Esophagus (tissue), 2 donors: ENCODE measurements around the gene POMT2. TPM values are rescaled to one million over a fixed set of nuclear protein-coding genes. Genes with fewer than 3 reads are reported as not detected.
A peak's percentile ranks its signal among the peaks of the same experiment; 100 is the strongest.

ENCODE experiments used
- H3K27ac ChIP-seq, 2 donors: one replicate each; pipeline ENCODE4 v1.5.1; 2013; ENCODE audit warnings: low read depth in 2 of 2, mild to moderate bottlenecking in 2 of 2, inconsistent platforms in 1 of 2, low read length in 1 of 2, moderate library complexity in 1 of 2
- H3K27me3 ChIP-seq, 2 donors: one replicate each; pipeline ENCODE4 v1.6.1; 2013; ENCODE audit warnings: low read length in 2 of 2, control low read depth in 1 of 2, mild to moderate bottlenecking in 1 of 2; ENCODE audit not compliant: insufficient read depth in 2 of 2, control insufficient read depth in 1 of 2
- H3K36me3 ChIP-seq, 2 donors: one replicate each; pipeline ENCODE4 v1.6.1; 2013; ENCODE audit warnings: low read length in 1 of 2; ENCODE audit not compliant: control insufficient read depth in 2 of 2, insufficient read depth in 2 of 2
- H3K4me1 ChIP-seq, 2 donors: one replicate each; pipeline ENCODE4 v1.6.1; 2013; ENCODE audit warnings: low read length in 1 of 2; ENCODE audit not compliant: control insufficient read depth in 2 of 2, insufficient read depth in 2 of 2
- H3K4me3 ChIP-seq, 2 donors: one replicate each; pipeline ENCODE4 v1.5.1; 2013; ENCODE audit warnings: low read length in 2 of 2, mild to moderate bottlenecking in 2 of 2, low read depth in 1 of 2, moderate library complexity in 1 of 2
- H3K9me3 ChIP-seq, 2 donors: one replicate each; pipeline ENCODE4 v1.6.1; 2013; ENCODE audit warnings: mild to moderate bottlenecking in 2 of 2, low read depth in 1 of 2, low read length in 1 of 2, moderate library complexity in 1 of 2; ENCODE audit not compliant: control insufficient read depth in 2 of 2, insufficient read depth in 1 of 2
- WGBS, 2 donors: extraction: QIAGEN DNeasy Blood & Tissue Kit; methylation state at CpG; one replicate each; pipeline ENCODE4 v1.1.7; 2013; 5-methylcytosine and 5-hydroxymethylcytosine counted together
- polyA plus RNA-seq, 2 donors: library from polyadenylated mRNA; stranded (reverse); fragments of 200-250 nt; gene quantifications; one replicate each; pipeline ENCODE4 v1.2.3, GENCODE V29; 2013
- donor health status: healthy with polysubstance abuse.
- donor health status: Bipolar disorder and iron deficiency.

POMT2 gene
- polyA plus RNA-seq, 2 donors: 5.8 to 11.5 TPM

DNA sequence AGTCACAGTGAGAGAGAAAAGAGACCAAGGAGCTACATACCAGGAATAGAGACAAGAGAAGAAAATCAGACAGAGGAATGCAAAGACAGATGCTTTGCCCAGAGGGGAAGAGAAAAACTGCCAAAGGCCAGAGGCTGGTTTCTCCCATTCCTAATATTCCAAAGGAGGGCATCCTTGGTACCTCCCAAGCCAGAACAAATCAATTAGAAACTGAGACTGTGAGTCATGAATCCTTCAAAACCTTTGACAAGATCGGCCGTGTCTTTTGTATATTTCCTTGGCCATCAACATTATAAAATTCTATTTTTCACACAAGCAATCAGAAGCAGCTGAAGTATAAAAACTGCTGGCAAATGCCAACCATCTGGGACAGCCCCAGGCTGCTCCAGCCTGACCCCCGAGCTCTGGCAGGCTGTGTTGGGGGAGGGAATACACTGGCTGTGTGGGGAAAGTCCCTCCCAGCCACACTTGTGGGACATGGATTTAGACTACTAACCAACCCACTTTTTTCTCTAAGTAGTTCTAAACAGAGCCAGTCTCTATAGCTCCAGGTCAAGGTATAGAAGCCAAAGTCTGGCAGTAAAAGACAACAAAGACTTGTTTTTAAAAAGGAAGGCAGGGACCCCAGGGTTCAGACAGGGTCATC, 13.7 kb downstream of the POMT2 start:
- no peak overlapping the region for H3K4me3 ChIP-seq
- H3K36me3 ChIP-seq: peaks cover 0 to 5% of the 10 kb centered on the region in 2 donors
- H3K27ac ChIP-seq: no peak overlapping the region
- WGBS, 2 donors: 19 to 35% methylated on average over 3 of the region's 3 CpGs
- H3K9me3 ChIP-seq: no peaks in the 10 kb centered on the region
- peaks cover 2 to 3% of the 10 kb centered on the region in 2 donors for H3K4me1 ChIP-seq
- H3K27me3 ChIP-seq: no peaks in the 10 kb centered on the region

DNA sequence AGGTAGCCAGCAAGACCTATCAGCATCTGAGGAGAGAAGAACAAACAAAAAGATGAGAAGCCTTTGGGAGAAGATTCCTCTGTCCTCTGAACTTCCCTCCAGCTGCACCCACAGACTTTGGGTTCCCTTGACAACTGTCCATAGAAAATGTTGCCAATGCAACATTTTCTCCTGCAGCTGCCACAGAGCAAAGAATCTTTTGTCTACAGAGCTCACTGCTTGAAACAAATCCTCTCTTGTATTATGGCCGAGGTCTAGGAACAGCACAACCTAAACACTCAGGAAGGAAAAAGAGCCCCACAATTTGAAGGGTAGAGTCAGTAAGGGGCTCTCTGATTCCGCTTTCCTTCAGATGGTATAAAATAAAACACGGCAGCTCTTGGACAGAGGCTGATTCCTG, 14.3 kb downstream of the POMT2 start:
- Histone ChIP-seq H3K27ac (no peak overlapping the region), H3K4me1 (peaks cover 2 to 5% of the 10 kb centered on the region in 2 donors), H3K9me3 (no peaks in the 10 kb centered on the region), H3K36me3 (peaks cover 0 to 5% of the 10 kb centered on the region in 2 donors), H3K27me3 (no peaks in the 10 kb centered on the region), H3K4me3 (no peak overlapping the region)
- WGBS, 2 donors: 68 to 77% methylated on average over 3 of the region's 3 CpGs

GRCh38 chr14:77305696-77306095, 15.0 kb downstream of the POMT2 start:
- peaks cover 2 to 5% of the 10 kb centered on the region in 2 donors for H3K4me1 ChIP-seq
- no peak overlapping the region for H3K4me3 ChIP-seq
- H3K27ac ChIP-seq: no peak overlapping the region
- no peaks in the 10 kb centered on the region for H3K27me3 ChIP-seq
- no peaks in the 10 kb centered on the region for H3K9me3 ChIP-seq
- peaks cover 0 to 5% of the 10 kb centered on the region in 2 donors for H3K36me3 ChIP-seq
- 79 to 94% methylated on average over 3 to 4 of the region's 4 CpGs for WGBS, 2 donors

DNA sequence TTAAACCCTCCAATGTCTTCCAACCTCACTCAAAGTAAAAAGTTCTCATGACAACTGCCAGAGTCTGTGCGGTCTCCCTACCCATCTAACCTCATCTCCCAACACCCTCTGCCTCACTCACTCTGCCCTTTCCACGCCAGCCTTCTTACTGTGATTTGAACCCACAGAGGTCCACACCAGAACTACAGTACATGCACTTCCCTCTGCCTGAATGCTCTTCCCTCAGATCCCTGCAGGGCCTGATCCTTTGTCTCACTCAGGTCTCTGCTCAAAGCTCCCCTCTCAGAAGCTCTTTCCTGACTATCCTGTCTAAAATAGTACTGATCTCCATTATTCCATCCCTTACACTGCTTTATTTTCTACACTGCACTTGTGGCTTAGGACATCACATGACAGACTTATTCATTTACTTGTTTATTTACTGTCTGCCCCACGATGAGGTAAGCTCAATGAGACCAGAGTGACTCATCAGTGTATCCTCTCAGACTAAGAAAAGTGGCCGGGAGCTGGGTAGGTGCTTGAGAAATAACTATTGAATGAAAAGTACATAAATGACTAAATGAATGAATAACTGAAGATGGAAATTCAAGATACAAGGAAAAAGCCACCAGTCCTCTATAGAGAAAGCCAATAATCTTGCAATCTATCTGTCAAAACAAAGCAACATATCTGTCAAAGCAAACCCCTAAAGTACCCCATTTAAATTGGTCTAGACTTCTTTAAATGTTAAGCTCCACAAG, 17.1 kb downstream of the POMT2 start:
- 47 to 56% methylated on average over 4 of the region's 4 CpGs for WGBS, 2 donors
- H3K27me3 ChIP-seq: no peaks in the 10 kb centered on the region
- H3K27ac ChIP-seq: peak overlapping the region in 1 of 2 donors; percentile 13
- H3K36me3 ChIP-seq: peaks cover 0 to 8% of the 10 kb centered on the region in 2 donors
- peaks cover 2% of the 10 kb centered on the region in 2 donors for H3K4me1 ChIP-seq
- H3K4me3 ChIP-seq: no peak overlapping the region
- H3K9me3 ChIP-seq: no peaks in the 10 kb centered on the region

DNA sequence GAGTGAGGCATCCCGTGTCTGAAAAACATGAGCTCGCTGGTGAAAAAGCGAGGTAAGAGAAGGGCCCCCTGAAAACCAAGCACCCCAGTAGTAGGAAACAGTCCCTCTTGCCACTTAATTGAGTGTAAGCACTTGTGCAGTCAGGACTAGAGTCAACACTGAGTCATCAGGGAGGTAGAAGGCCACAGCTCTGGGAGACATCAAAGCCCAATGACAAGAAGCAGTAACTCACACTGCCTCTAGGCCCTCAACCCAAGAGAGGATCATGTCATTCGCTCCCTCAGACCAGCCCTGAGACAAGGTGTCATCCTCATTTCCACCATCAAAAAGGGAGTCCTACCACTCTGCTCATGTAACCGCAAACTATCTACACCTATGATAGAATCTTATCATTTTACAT, 17.8 kb downstream of the POMT2 start:
- no peaks in the 10 kb centered on the region for H3K9me3 ChIP-seq
- no peak overlapping the region for H3K27ac ChIP-seq
- no peaks in the 10 kb centered on the region for H3K27me3 ChIP-seq
- peaks cover 2% of the 10 kb centered on the region in 2 donors for H3K4me1 ChIP-seq
- peaks cover 0 to 8% of the 10 kb centered on the region in 2 donors for H3K36me3 ChIP-seq
- 90 to 91% methylated on average over 5 of the region's 5 CpGs for WGBS, 2 donors
- no peak overlapping the region for H3K4me3 ChIP-seq

GRCh38 chr14:77301103-77301502, 19.6 kb downstream of the POMT2 start:
- Histone ChIP-seq H3K9me3 (no peaks in the 10 kb centered on the region), H3K27ac (no peak overlapping the region), H3K27me3 (no peaks in the 10 kb centered on the region), H3K4me3 (no peak overlapping the region), H3K4me1 (peaks cover 2% of the 10 kb centered on the region in 2 donors), H3K36me3 (peaks cover 2 to 11% of the 10 kb centered on the region in 2 donors)
- 36 to 49% methylated on average over 10 of the region's 10 CpGs for WGBS, 2 donors

GRCh38 chr14:77299771-77300170, 20.9 kb downstream of the POMT2 start:
- 75 to 87% methylated on average over 4 of the region's 4 CpGs for WGBS, 2 donors
- no peaks in the 10 kb centered on the region for H3K27me3 ChIP-seq
- peaks cover 0 to 2% of the 10 kb centered on the region in 2 donors for H3K4me1 ChIP-seq
- H3K4me3 ChIP-seq: no peak overlapping the region
- H3K27ac ChIP-seq: no peak overlapping the region
- peaks cover 2 to 13% of the 10 kb centered on the region in 2 donors for H3K36me3 ChIP-seq
- no peaks in the 10 kb centered on the region for H3K9me3 ChIP-seq

DNA sequence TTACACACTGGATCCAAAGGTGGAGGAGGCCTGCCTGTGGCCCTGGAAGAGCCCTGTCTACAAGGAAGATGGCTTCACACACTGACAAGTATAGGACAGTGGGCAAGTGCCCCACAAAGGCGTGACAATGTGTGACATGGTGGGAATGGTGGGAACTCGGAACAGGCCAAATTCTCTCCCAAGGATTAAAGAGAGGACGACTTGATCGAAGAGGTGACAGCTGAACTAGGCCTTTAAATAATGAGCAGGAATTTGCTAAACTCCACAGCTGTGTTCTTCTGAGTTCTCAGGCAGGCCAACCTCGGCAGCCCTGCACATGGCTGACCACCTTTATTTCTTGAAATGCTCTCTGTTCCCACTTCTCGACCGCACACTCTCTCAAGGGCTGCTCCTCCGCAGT, 23.8 kb downstream of the POMT2 start:
- Histone ChIP-seq H3K27me3 (no peaks in the 10 kb centered on the region), H3K27ac (no peak overlapping the region), H3K36me3 (peaks cover 2 to 13% of the 10 kb centered on the region in 2 donors), H3K4me3 (no peak overlapping the region), H3K9me3 (no peaks in the 10 kb centered on the region), H3K4me1 (peaks cover 0 to 2% of the 10 kb centered on the region in 2 donors)
- 88 to 93% methylated on average over 8 of the region's 8 CpGs for WGBS, 2 donors

DNA sequence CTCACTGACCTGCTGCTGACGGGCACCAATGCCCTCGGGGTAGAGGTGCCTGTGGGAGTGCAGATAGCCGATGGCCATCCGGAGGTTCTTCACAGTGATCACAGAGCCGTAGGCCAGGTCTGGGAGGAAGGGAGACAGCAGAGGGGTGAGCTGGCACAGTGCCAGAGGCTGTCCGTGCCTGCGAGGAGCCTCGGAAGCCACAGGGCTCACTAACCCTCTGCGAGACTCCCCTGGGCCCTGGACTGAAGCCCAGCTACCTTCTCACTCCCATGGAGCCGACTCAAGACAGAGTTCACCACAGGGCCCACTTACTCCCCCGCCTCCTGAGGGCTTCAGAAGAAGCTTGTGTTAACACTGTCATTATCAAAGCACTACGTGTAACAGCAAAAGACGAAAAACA, 24.5 kb downstream of the POMT2 start:
- no peak overlapping the region for H3K27ac ChIP-seq
- H3K4me1 ChIP-seq: no peaks in the 10 kb centered on the region
- H3K36me3 ChIP-seq: peaks cover 2 to 13% of the 10 kb centered on the region in 2 donors
- no peak overlapping the region for H3K4me3 ChIP-seq
- H3K9me3 ChIP-seq: no peaks in the 10 kb centered on the region
- no peaks in the 10 kb centered on the region for H3K27me3 ChIP-seq
- WGBS, 2 donors: 82 to 93% methylated on average over 13 of the region's 13 CpGs
